Measurements from ENCODE around the gene RUNDC3A. TPM values are rescaled to one million over a fixed set of nuclear protein-coding genes. Genes with fewer than 3 reads are reported as not detected.
"Not testable (repeated sequence)": the region's sequence is repeated elsewhere in the genome, so short reads cannot be mapped to it uniquely, and the experiment has no call there.

RUNDC3A gene
- total RNA-seq, 1 donor from 2014 or later = 7.6 TPM

DNA sequence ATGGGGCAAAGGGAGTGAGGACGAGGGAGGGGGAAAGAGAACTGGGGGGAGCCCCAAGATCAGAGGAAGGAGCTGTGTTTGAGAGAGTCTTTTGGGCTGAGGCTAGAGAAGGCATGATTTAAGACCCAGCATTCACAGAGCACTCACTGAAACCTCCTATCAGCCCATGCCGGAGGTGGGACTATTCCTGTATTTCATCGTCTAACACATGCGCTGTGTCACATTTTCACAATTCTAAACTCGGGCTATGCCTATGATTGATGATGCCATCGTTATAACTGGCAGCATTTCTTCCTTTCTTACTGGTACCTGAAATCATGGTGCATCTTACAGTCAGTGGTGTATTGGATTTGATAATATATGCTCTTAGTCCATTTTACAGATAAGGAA lies 51.7 kb downstream of the RUNDC3A start:
- DNase-seq = no peak

DNA sequence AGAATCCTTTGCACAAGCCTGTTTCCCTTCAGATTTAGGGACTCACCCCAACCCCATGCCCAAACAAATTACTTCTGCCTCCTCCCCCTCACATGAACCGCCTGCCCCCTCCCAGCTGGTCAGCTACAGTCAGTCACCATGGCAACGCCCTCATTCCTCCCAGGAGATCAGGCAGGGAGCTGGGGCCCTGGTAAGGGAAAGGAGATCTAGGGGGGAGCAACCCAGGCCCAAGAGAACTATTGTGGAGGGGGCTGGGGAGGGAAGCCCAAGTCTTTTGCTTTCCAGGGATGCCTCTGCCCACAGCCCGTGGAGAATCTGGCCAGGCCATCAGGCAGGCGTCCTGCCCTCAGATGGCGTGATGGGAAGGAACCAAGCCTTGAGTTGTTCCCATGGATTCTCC lies 52.4 kb downstream of the RUNDC3A start:
- DNase-seq = no peak

DNA sequence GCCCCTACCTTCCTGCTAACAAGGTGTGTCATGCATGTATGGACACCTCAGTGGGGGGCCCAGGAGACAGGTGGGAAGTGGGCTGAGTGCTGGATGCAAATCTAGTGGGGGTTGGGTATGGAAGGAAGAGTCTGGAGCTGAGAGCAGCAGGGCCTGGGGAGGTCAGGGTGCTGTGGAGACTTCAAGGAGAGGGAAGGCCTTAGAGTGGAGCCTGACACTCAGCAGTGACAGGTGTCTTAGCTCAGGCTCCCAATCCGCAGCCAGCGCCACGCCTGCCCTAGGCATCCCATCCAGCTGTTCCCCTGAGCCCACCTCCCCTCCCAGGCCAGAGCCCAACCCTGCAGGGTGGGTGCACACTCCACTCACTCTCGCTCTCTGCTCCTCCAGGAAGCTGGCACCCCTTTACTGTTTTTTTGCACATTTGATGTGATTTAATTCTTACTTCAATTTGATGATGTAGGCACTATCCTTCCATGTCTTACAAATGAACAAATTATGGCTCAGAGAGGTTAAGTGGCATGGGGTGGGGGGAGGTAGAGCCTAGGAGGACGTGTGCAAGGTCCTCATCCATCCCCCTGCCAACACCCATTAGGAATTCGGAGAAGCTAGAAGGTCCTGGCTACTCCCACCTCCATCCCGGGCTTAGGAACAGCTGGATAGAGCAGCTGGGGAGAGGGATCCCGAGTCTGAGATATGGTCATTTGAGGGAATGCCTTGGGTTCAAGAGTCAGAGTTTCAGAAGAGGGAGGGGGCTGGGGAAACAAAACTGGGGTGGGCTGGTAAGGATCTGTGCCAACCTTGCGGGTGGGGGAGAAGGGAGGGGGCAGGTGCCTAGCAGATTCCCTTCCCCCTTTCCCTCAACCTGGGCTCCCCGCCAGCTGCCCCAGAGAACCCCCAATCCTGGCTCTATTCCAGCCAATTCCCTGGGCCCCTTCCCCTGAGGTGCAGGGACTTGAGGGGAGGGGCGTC lies 53.2 kb downstream of the RUNDC3A start:
- no peak for DNase-seq

DNA sequence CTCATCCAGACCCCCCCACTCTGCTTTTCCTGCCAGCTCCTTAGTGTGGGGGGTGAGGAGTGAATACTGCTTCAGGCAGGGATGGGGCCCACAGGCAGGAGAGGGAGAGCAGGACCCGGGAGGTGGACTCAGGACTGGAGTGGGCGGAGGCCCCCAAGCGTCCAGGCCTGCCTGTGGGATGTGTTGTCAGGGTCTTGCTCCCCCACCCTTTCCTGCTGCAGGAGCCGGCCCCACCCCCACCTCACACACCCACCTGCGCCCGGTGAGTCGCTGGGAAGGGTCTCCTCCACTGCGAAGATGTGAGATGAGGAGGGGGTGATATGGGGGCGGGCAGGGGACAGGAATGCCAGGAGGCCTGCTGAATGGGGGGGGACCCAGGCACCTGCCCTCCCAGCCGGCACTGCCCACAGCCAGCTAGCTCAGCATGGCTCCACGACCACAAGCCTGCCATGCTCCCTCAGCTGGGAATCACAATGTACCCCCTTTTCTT lies 54.1 kb downstream of the RUNDC3A start:
- DNase-seq = no peak

DNA sequence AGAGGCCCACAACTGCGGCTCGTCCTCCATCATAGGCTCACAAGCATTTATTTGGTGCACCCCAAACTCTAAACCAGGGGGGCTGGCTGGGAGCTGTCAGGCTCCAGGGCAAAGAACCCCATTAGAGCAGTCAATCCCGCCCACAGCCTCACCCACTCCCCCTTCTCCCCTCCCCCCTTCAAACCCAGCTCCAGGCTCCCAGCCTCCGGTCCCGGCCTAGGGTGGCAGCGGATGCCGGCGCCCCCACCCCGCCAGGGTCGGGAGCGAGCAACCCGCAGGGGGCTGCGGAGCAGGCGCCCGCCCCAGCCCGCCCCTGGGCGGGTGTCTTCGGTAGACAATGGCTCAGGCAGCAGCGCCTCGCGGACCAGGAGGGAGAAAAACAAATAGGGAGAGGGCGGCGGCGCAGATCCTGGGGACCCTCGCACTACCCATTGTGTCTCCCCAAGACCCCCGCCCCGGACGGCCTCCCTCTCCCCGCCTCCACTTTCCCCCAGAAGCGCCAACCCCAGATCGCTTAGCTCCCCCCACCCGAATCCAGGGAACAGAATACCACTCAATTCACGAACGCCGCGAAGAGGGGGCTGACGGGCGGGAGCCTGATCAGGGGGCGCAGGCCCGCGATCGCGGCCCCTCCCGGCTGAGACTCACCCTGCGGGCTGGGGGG lies 54.7 kb downstream of the RUNDC3A start:
- DNase-seq = no peak

DNA sequence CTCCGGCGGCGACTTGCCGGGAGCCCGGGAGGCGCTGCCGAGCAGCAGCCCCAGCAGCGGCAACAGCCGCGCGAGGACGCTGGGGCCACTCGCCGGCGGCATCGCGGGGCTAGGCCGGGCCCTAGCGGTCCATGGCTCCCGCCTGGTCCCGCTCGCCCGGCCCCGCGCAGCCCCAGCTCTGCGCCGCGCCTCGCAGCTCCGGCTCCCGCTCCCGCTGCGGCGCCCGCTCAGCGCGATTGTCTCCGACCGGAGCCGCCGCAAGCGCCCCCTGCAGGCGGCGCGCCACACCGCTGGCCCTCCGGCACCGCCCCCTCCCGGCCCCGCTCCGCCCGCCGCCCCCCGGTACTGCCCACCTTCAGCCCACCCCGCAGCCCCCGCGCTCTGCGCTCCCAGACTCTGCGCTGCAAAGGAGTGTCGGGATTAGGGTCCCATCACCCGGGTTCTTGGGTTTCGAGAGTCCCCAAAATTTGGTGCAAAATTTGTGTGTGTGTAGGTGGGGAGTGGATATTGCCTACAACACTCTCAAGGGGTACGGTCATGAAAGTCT lies 55.3 kb downstream of the RUNDC3A start, which contains the start of gene FAM171A2:
FAM171A2 (minus strand) TSS at position 241 of the 547 bp plus-strand sequence; CDS start at position 102, 139 bp downstream.
- DNase-seq = peak; percentile 38

DNA sequence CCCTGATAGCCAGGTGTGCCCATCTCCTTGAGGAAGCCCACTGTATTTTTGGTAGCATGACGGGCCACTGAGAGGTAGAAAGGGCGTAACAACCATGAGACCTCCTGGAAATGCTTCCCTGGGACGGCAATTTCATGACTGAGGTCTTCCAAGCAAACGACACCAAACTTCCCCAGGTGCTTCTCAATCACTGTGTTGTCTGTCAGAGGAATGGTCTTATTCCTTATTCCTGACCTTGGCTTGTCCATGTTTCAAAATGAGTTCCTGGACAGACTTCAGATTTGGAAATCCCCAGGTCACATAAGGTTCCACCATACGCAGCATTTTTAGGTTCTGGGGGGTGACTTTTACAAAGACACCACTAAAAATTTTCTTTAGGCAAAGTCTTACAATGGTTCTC lies 56.6 kb downstream of the RUNDC3A start:
- DNase-seq = not testable (repeated sequence)

DNA sequence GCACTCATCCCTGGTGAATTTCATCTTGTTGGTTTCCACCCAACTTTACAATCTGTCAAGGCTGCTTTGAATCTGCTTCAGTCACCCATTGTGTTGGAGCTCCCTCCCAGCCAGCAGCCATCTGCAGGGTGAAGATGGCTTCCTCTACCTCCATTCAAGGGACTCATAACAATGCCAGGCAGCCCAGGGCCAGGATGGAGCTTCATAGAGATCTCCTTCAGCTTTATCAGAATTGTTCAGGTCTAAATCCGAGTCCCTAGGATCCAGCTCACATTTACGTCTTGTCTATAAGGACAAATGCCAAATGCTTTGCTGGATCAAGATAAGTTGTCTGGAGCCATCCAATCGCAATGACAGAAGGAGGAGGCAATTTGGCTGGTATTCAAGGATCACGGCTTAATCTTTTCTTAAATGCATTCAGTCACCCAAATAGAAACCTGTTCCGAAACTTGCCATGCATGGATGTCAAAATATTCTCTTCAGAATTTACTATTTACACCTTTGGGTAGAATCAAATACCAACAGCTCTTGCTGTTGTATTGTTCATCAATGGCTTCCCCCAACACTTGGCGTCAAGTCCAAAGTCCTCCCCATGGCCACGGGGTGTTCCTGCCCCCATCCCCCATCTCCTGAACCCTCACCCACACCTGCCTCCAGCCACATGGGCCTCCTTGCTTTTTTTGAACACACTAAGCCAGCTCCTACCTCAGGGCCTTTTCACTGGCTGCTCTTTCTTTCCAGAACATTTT lies 59.0 kb downstream of the RUNDC3A start:
- no peak for DNase-seq

Small RNA genes within 50 kb of the gene (small RNA-seq; reads per million reads assigned to genes)
- gene RF00012 (ENCODE audit: low replicate concordance) (not detected), gene RN7SL507P (ENCODE audit: low replicate concordance) (not detected), gene RNU6-453P (ENCODE audit: low replicate concordance) (not detected)

Other genes with a start within 250 kb of the RUNDC3A start
- 12.2 TPM for gene LSM12, start 241.9 kb upstream of the RUNDC3A start, total RNA-seq
- 9.4 TPM for gene G6PC3, start 237.9 kb upstream of the RUNDC3A start, total RNA-seq
- 55.1 TPM for gene HDAC5, start 185.0 kb upstream of the RUNDC3A start, total RNA-seq
- 2.1 TPM for gene HROB, start 166.7 kb upstream of the RUNDC3A start, total RNA-seq
- 0.89 TPM for gene ASB16, start 137.9 kb upstream of the RUNDC3A start, total RNA-seq
- 16.4 TPM for gene TMUB2, start 121.6 kb upstream of the RUNDC3A start, total RNA-seq
- gene ATXN7L3, start 108.7 kb upstream of the RUNDC3A start, total RNA-seq = 26.2 TPM
- 52.6 TPM for gene UBTF, start 88.9 kb upstream of the RUNDC3A start, total RNA-seq
- 30.1 TPM for gene SLC4A1, start 40.5 kb upstream of the RUNDC3A start, total RNA-seq
- 68.0 TPM for gene SLC25A39, start 16.2 kb downstream of the RUNDC3A start, total RNA-seq
- gene GRN, start 36.7 kb downstream of the RUNDC3A start, total RNA-seq = 184 TPM
- 3.4 TPM for gene FAM171A2, start 55.3 kb downstream of the RUNDC3A start, total RNA-seq
- gene ITGA2B, start 81.0 kb downstream of the RUNDC3A start, total RNA-seq = 2.4 TPM
- 32.4 TPM for gene GPATCH8, start 194.8 kb downstream of the RUNDC3A start, total RNA-seq
- 5.7 TPM for gene FZD2, start 248.9 kb downstream of the RUNDC3A start, total RNA-seq

Measured in skin of body (tissue), 3 donors.